Gastroesophageal sphincter (tissue), 4 donors: ENCODE results near the gene CRB3. TPM values are rescaled to one million over a fixed set of nuclear protein-coding genes. Genes with fewer than 3 reads are reported as not detected.

Experiments
- ATAC-seq: fragments of 150-250 bp; one replicate; pipeline ENCODE4 v1.9.1; 2016; ENCODE audit warnings: mild to moderate bottlenecking, moderate library complexity
- H3K27ac ChIP-seq, 4 donors: fragments of 200-600 bp; sonication (generic) in 3 of 4; 1 replicate in 3 of 4; 2 replicates in 1 of 4; pipeline ENCODE4 v1.5.1; 2016 to 2019
- H3K27me3 ChIP-seq: fragments of 200-600 bp; sonication (generic); one replicate; pipeline ENCODE4 v1.5.1; 2019
- H3K36me3 ChIP-seq, 2 donors: fragments of 200-600 bp; sonication (generic); one replicate each; pipeline ENCODE4 v1.5.1; 2019; ENCODE audit warnings: control low read depth in 1 of 2
- H3K4me1 ChIP-seq, 3 donors: fragments of 200-600 bp; sonication (generic); 1 replicate in 2 of 3; 2 replicates in 1 of 3; pipeline ENCODE4 v1.5.1; 2016 to 2019; ENCODE audit warnings: control low read depth in 2 of 3
- H3K4me3 ChIP-seq, 2 donors: fragments of 200-600 bp; sonication (generic); one replicate each; pipeline ENCODE4 v1.5.1; 2019; ENCODE audit warnings: mild to moderate bottlenecking in 1 of 2, moderate library complexity in 1 of 2
- H3K9me3 ChIP-seq, 3 donors: fragments of 200-600 bp; sonication (generic); one replicate each; pipeline ENCODE4 v1.5.1; 2017 to 2019; ENCODE audit warnings: control low read depth in 2 of 3
- EP300 ChIP-seq: sonication (generic); formaldehyde crosslinking; IDR thresholded peaks from one replicate; pipeline ENCODE4 v1.6.1; 2017; ENCODE audit warnings: antibody characterized with exemption, mild to moderate bottlenecking
- POLR2A ChIP-seq, 2 donors: fragments of 450-650 bp; IDR thresholded peaks; one replicate each; pipeline ENCODE4 v1.6.1; 2017; ENCODE audit warnings: antibody characterized with exemption in 2 of 2, mild to moderate bottlenecking in 2 of 2, moderate library complexity in 1 of 2
- POLR2AphosphoS5 ChIP-seq: sonication (generic); formaldehyde crosslinking; IDR thresholded peaks from one replicate; pipeline ENCODE4 v1.6.1; 2017; ENCODE audit warnings: antibody characterized with exemption
- WGBS, 2 donors: methylation state at CpG; one replicate each; pipeline ENCODE4 v1.1.5; 2018; ENCODE audit warnings: low coverage in 1 of 2; 5-methylcytosine and 5-hydroxymethylcytosine counted together
- total RNA-seq, 4 donors: library from RNA; depleted of rRNA; stranded (reverse); fragments of >200 nt; gene quantifications; one replicate each; pipeline ENCODE4 v1.1.0, GENCODE V29; 2016
- TF ChIP-seq, protein P1 (sequence below), 4 experiments: fragments of 200-600 bp in 2 of 4; fragments of 450-650 bp in 2 of 4; sonication (generic) in 1 of 4; IDR thresholded peaks; one replicate each; pipeline ENCODE4 v1.5.1; 2017 to 2019; ENCODE audit warnings: antibody characterized with exemption in 4 of 4, mild to moderate bottlenecking in 2 of 4, moderate library complexity in 2 of 4

Gene CRB3
- total RNA-seq, 4 donors from 2014 or later: 0.85 to 6.2 (median 1.6) TPM; not detected in 1

- Histone ChIP-seq H3K4me1 (peaks cover 0 to 7% (median 0%) of the 10 kb centered on the region in 3 donors), H3K4me3 (no peak overlapping the region), H3K27me3 (no peaks in the 10 kb centered on the region), H3K9me3 (no peaks in the 10 kb centered on the region), H3K36me3 (peaks cover 0 to 5% of the 10 kb centered on the region in 2 donors), H3K27ac (no peak overlapping the region)
- no peak for ATAC-seq
- WGBS, 2 donors: 20 to 41% methylated on average over 4 to 7 of the region's 20 CpGs
- no peak for TF ChIP-seq POLR2A (IDR thresholded peaks at IDR 0.05)
- no peak for TF ChIP-seq EP300
- TF ChIP-seq POLR2AphosphoS5: no peak
- TF ChIP-seq, protein P1, sequence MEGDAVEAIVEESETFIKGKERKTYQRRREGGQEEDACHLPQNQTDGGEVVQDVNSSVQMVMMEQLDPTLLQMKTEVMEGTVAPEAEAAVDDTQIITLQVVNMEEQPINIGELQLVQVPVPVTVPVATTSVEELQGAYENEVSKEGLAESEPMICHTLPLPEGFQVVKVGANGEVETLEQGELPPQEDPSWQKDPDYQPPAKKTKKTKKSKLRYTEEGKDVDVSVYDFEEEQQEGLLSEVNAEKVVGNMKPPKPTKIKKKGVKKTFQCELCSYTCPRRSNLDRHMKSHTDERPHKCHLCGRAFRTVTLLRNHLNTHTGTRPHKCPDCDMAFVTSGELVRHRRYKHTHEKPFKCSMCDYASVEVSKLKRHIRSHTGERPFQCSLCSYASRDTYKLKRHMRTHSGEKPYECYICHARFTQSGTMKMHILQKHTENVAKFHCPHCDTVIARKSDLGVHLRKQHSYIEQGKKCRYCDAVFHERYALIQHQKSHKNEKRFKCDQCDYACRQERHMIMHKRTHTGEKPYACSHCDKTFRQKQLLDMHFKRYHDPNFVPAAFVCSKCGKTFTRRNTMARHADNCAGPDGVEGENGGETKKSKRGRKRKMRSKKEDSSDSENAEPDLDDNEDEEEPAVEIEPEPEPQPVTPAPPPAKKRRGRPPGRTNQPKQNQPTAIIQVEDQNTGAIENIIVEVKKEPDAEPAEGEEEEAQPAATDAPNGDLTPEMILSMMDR (IDR thresholded peaks at IDR 0.05): no peak
Observed at GRCh38 chr19:6429419-6430221, 34.5 kb upstream of the CRB3 start.

- H3K27me3 ChIP-seq: no peaks in the 10 kb centered on the region
- TF ChIP-seq, protein P1 (IDR thresholded peaks at IDR 0.05): no peak
- TF ChIP-seq POLR2A (IDR thresholded peaks at IDR 0.05) (no peak), POLR2AphosphoS5 (no peak), EP300 (no peak)
- H3K27ac ChIP-seq: no peak overlapping the region
- no peaks in the 10 kb centered on the region for H3K9me3 ChIP-seq
- no peak for ATAC-seq
- 83 to 86% methylated on average over 6 to 7 of the region's 11 CpGs for WGBS, 2 donors
- no peak overlapping the region for H3K4me3 ChIP-seq
- H3K4me1 ChIP-seq: no peaks in the 10 kb centered on the region
- peaks cover 0 to 21% of the 10 kb centered on the region in 2 donors for H3K36me3 ChIP-seq
Observed at GRCh38 chr19:6431891-6432290, 32.2 kb upstream of the CRB3 start.

GRCh38 chr19:6433165-6433564 lies 30.9 kb upstream of the CRB3 start:
- no peak for TF ChIP-seq EP300
- no peak for TF ChIP-seq POLR2A (IDR thresholded peaks at IDR 0.05)
- TF ChIP-seq, protein P1 (IDR thresholded peaks at IDR 0.05): no peak
- no peak for TF ChIP-seq POLR2AphosphoS5
- Histone ChIP-seq H3K9me3 (no peaks in the 10 kb centered on the region), H3K36me3 (peaks cover 0 to 24% of the 10 kb centered on the region in 2 donors), H3K27me3 (no peaks in the 10 kb centered on the region), H3K4me1 (no peaks in the 10 kb centered on the region), H3K4me3 (no peak overlapping the region), H3K27ac (no peak overlapping the region)
- WGBS, 2 donors: 70 to 100% methylated on average over 1 to 2 of the region's 11 CpGs
- ATAC-seq: no peak

DNA sequence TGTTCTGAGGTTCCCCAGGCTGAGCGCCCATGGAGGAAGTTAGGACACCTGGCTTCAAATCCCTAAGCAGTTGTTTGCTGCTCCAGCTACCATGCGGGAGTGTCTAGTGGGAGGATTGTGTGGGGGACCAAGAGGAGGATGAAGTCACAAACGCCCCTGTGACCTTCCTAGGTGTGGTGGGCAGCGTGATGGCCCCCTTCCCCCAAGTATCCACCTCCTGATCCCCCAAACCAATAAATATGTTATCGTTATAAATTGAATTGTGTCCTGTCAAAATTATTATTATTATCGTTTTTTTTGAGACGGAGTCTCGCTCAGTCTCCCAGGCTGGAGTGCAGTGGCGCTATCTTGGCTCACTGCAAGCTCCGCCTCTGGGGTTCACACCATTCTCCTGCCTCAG lies 30.4 kb upstream of the CRB3 start, which contains the start of gene SLC25A41:
Gene SLC25A41 (minus strand): TSS at position 101 of the 400 bp plus-strand sequence. CDS start 70 bp downstream, at position 31.
- Histone ChIP-seq H3K27ac (no peak within 1 kb of the TSS), H3K9me3 (no peaks in the 10 kb centered on the region), H3K27me3 (no peaks in the 10 kb centered on the region), H3K4me1 (no peaks in the 10 kb centered on the region), H3K36me3 (peaks cover 0 to 24% of the 10 kb centered on the region in 2 donors), H3K4me3 (no peak within 1 kb of the TSS)
- WGBS, 2 donors: 86 to 91% methylated on average over 7 to 8 of the region's 10 CpGs
- ATAC-seq: no peak
- TF ChIP-seq POLR2A (IDR thresholded peaks at IDR 0.05) (no peak), POLR2AphosphoS5 (no peak), EP300 (no peak)
- TF ChIP-seq, protein P1 (IDR thresholded peaks at IDR 0.05): no peak

DNA sequence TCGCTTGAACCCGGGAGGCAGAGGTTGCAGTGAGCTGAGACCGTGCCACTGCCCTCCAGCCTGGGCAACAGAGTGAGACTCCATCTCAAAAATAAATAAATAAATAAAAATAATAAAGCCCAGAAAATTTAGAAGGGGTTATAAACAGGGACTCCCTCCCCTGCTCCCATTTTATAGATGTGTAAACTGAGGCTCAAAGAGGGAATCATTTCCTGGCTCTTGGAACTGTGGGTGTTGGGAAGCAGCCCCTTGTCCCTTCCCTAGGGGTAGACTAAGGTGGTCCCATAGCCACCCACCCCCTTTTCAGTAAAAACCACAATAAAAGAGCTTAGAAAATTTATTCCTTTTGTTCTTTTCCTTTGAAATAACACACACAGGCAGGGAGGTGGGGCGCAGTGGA lies 24.3 kb upstream of the CRB3 start:
- TF ChIP-seq, protein P1 (IDR thresholded peaks at IDR 0.05): no peak
- no peak for TF ChIP-seq POLR2A (IDR thresholded peaks at IDR 0.05)
- no peak for TF ChIP-seq EP300
- no peak for TF ChIP-seq POLR2AphosphoS5
- ATAC-seq: no peak
- H3K4me1 ChIP-seq: no peaks in the 10 kb centered on the region
- H3K9me3 ChIP-seq: no peaks in the 10 kb centered on the region
- H3K36me3 ChIP-seq: peaks cover 0 to 46% of the 10 kb centered on the region in 2 donors
- H3K27me3 ChIP-seq: no peaks in the 10 kb centered on the region
- H3K27ac ChIP-seq: no peak overlapping the region
- no peak overlapping the region for H3K4me3 ChIP-seq
- WGBS, 2 donors: 89 to 100% methylated on average over 3 of the region's 4 CpGs
